ENCODE results near the gene EEIG1.

Gene EEIG1

GRCh38 chr9:127974001-127974768 lies 6.6 kb downstream of the EEIG1 start:
- no peak for DNase-seq

- peak; percentile 63 for DNase-seq
These were observed 7.4 kb downstream of the EEIG1 start for GRCh38 chr9:127973169-127974000.

- DNase-seq = peak; percentile 62
These were observed 8.4 kb downstream of the EEIG1 start for GRCh38 chr9:127972236-127972871.

GRCh38 chr9:127971357-127972235 lies 9.2 kb downstream of the EEIG1 start:
- DNase-seq = peak; percentile 55

- DNase-seq = no peak
These were observed 10.1 kb downstream of the EEIG1 start for GRCh38 chr9:127970401-127971313.

- peak; percentile 78 for DNase-seq
These were observed 11.9 kb downstream of the EEIG1 start for GRCh38 chr9:127968700-127969383.

- no peak for DNase-seq
These were observed 12.7 kb downstream of the EEIG1 start for GRCh38 chr9:127968042-127968441.

GRCh38 chr9:127967151-127967809 lies 13.5 kb downstream of the EEIG1 start:
- no peak for DNase-seq

- DNase-seq = no peak
These were observed 14.2 kb downstream of the EEIG1 start for GRCh38 chr9:127966416-127967150.

GRCh38 chr9:127965953-127966352 lies 14.8 kb downstream of the EEIG1 start:
- no peak for DNase-seq

- no peak for DNase-seq
These were observed 17.3 kb downstream of the EEIG1 start for GRCh38 chr9:127963359-127964064.

- no peak for DNase-seq
These were observed 17.8 kb downstream of the EEIG1 start for GRCh38 chr9:127963041-127963358.

- no peak for DNase-seq
These were observed 18.5 kb downstream of the EEIG1 start for GRCh38 chr9:127962278-127962677.

GRCh38 chr9:127961613-127962155 lies 19.1 kb downstream of the EEIG1 start:
- DNase-seq = no peak

- no peak for DNase-seq
These were observed 19.7 kb downstream of the EEIG1 start for GRCh38 chr9:127961155-127961490.

GRCh38 chr9:127960410-127961154 lies 20.2 kb downstream of the EEIG1 start:
- DNase-seq = no peak

GRCh38 chr9:127959841-127960409 lies 20.9 kb downstream of the EEIG1 start:
- DNase-seq = no peak

- no peak for DNase-seq
These were observed 21.4 kb downstream of the EEIG1 start for GRCh38 chr9:127959398-127959797.

Measured in islet precursor cell (in vitro differentiated cells).